AG04449 (cell line): ENCODE data around the gene CER1.

ENCODE experiments used
- CTCF ChIA-PET: fragments of 350-600 bp; formaldehyde crosslinking; extraction: SDS; loops from one replicate; lab custom pipeline; 2021; ENCODE audit warnings: antibody characterized with exemption; lab: Yijun Ruan, JAX
- POLR2A ChIA-PET: fragments of 400-600, 350-600 bp; formaldehyde crosslinking; extraction: SDS; loops from one replicate; lab custom pipeline; 2020; ENCODE audit warnings: antibody characterized with exemption, inconsistent platforms; lab: Yijun Ruan, JAX
- DNase-seq: peaks from one replicate; pipeline ENCODE4 v3.0.0-alpha.2; 2010; ENCODE audit warnings: low read depth, low spot score
- H3K4me3 ChIP-seq: 2 replicates; pipeline ENCODE4 v1.5.1; 2011; ENCODE audit warnings: low read depth, mild to moderate bottlenecking, control low read depth, low read length
- CTCF ChIP-seq: IDR thresholded peaks from one replicate; pipeline ENCODE4 v1.5.1; 2011; ENCODE audit warnings: mild to moderate bottlenecking, moderate library complexity, low read length, control low read depth, inconsistent platforms; ENCODE audit not compliant: insufficient read depth; ENCODE audit errors: missing control alignments

The CER1 gene

GRCh38 chr9:14749741-14750211 lies 27.2 kb upstream of the CER1 start:
- no peak for DNase-seq
- TF ChIP-seq CTCF = no peak
- POLR2A ChIA-PET = no interaction called here
- CTCF ChIA-PET = interaction anchor here (1.7 kb wide), 1 partner anchor 19 kb away, joined by 5 read pairs; no protein-coding TSS in a partner anchor
- H3K4me3 ChIP-seq = no peak overlapping the region

- no peak for TF ChIP-seq CTCF
- POLR2A ChIA-PET = no interaction called here
- CTCF ChIA-PET = no interaction called here
- no peak for DNase-seq
- H3K4me3 ChIP-seq = no peak overlapping the region
Observed at GRCh38 chr9:14748373-14748772, 25.8 kb upstream of the CER1 start.

- no peak for TF ChIP-seq CTCF
- ChIA-PET POLR2A (no interaction called here), CTCF (interaction anchor here (2.4 kb wide), 1 partner anchor 21 kb away, joined by 9 read pairs; no protein-coding TSS in a partner anchor)
- no peak for DNase-seq
- H3K4me3 ChIP-seq = no peak overlapping the region
Observed at GRCh38 chr9:14747111-14747510, 24.6 kb upstream of the CER1 start.

GRCh38 chr9:14746626-14747025 lies 24.1 kb upstream of the CER1 start:
- no peak for TF ChIP-seq CTCF
- CTCF ChIA-PET = interaction anchor here (2.4 kb wide), 1 partner anchor 22 kb away, joined by 9 read pairs; no protein-coding TSS in a partner anchor
- POLR2A ChIA-PET = no interaction called here
- no peak overlapping the region for H3K4me3 ChIP-seq
- DNase-seq = no peak

GRCh38 chr9:14744768-14745167 lies 22.2 kb upstream of the CER1 start:
- no peak for TF ChIP-seq CTCF
- ChIA-PET POLR2A (no interaction called here), CTCF (interaction anchor here (2.4 kb wide), 1 partner anchor 24 kb away, joined by 9 read pairs; no protein-coding TSS in a partner anchor)
- no peak overlapping the region for H3K4me3 ChIP-seq
- DNase-seq = no peak

- ChIA-PET CTCF (no interaction called here), POLR2A (no interaction called here)
- no peak for TF ChIP-seq CTCF
- H3K4me3 ChIP-seq = no peak overlapping the region
- no peak for DNase-seq
Observed at GRCh38 chr9:14741369-14741768, 18.8 kb upstream of the CER1 start.
